Upper lobe of right lung (tissue), 1 donor: ENCODE measurements around the gene ACTL8. TPM values are rescaled to one million over a fixed set of nuclear protein-coding genes. Genes with fewer than 3 reads are reported as not detected.

Experiments
- ATAC-seq: fragments of 200-7000 bp; cut with Tn5 transposase; one replicate; pipeline ENCODE4 v1.9.1; 2020; ENCODE audit warnings: mild to moderate bottlenecking, moderate library complexity
- DNase-seq: peaks from one replicate; pipeline ENCODE4 v3.0.0-alpha.2; 2020
- H3K27ac ChIP-seq: fragments of 200-600 bp; one replicate; pipeline ENCODE4 v1.8.0; 2022
- H3K27me3 ChIP-seq: fragments of 200-600 bp; one replicate; pipeline ENCODE4 v1.8.0; 2022; ENCODE audit warnings: mild to moderate bottlenecking
- H3K36me3 ChIP-seq: fragments of 200-600 bp; one replicate; pipeline ENCODE4 v1.8.0; 2022
- H3K4me1 ChIP-seq: fragments of 200-600 bp; one replicate; pipeline ENCODE4 v1.8.0; 2022
- H3K4me3 ChIP-seq: fragments of 200-600 bp; one replicate; pipeline ENCODE4 v1.8.0; 2022; ENCODE audit warnings: mild to moderate bottlenecking
- H3K9me3 ChIP-seq: fragments of 200-600 bp; one replicate; pipeline ENCODE4 v1.8.0; 2022
- CTCF ChIP-seq: fragments of 200-600 bp; IDR thresholded peaks from one replicate; pipeline ENCODE4 v1.8.0; 2022; ENCODE audit warnings: antibody characterized with exemption
- intact Hi-C: fragments of 100-400 bp; cut with DNase I; formaldehyde crosslinking; loops from one replicate; pipeline ENCODE4 v1.11.0; 2022
- total RNA-seq: library from RNA; stranded (reverse); fragmentation: NEBNext Ultra II Directional; extraction: Animal tissue kit (Norgen Biotek cat#: 25700); gene quantifications from one replicate; pipeline ENCODE4 v1.2.1, GENCODE V29; 2021
- donor health status: DM: no; HTN: yes; CAD: no; lungs with severe emphysema.

Gene ACTL8
- total RNA-seq, 1 donor from 2014 or later: not detected

- TF ChIP-seq CTCF: no peak
- H3K27ac ChIP-seq: no peak overlapping the region
- no peaks in the 10 kb centered on the region for H3K36me3 ChIP-seq
- peaks cover 6% of the 10 kb centered on the region for H3K27me3 ChIP-seq
- H3K9me3 ChIP-seq: no peaks in the 10 kb centered on the region
- intact Hi-C loops: no loop called here
- H3K4me1 ChIP-seq: no peaks in the 10 kb centered on the region
- ATAC-seq (no peak), DNase-seq (no peak)
- H3K4me3 ChIP-seq: no peak overlapping the region
Measured at GRCh38 chr1:17729248-17729647, 25.9 kb upstream of the ACTL8 start.

DNA sequence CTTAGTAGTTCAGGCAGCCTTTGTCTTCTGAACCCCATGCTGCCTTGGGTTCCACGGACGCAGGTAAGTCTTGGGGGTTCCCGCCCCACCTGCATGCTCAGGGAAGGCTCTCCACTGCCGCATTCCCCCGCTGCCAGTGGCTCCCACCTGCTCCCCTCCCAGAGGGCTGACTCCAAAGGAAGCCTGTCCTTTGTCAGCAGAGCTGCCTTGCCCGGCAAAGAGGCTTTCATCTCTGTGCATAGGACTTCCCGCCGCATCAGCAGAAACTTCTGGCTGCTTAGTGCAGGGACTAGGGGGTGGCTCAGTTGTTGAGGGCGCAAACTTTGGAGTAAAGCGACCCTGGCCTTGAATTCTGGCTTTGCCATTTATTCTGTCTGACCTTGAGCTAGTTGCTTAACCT, 25.2 kb upstream of the ACTL8 start:
- Histone ChIP-seq H3K4me3 (no peak overlapping the region), H3K27me3 (peaks cover 6% of the 10 kb centered on the region), H3K9me3 (no peaks in the 10 kb centered on the region), H3K27ac (no peak overlapping the region), H3K36me3 (no peaks in the 10 kb centered on the region), H3K4me1 (no peaks in the 10 kb centered on the region)
- ATAC-seq: no peak
- no peak for DNase-seq
- intact Hi-C loops: no loop called here
- TF ChIP-seq CTCF: no peak

DNA sequence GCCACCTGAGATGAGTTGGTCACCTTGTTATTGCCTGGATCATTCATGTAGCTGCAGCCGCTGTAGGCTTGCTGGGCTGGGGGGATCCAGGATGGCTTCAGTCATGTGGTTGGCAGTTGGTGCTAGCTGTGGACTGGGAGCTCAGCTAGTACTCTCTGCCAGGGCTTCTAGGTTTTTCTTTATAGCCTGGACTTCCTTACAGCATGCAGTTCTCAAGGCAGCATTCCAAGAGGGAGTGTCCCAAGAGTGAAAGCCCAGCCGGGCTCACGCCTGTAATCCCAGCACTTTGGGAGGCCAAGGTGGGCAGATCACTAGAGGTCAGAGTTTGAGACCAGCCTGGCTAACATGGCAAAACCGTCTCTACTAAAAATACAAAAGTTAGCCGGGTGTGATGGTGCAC, 23.7 kb upstream of the ACTL8 start:
- ATAC-seq (no peak), DNase-seq (no peak)
- intact Hi-C loops: no loop called here
- Histone ChIP-seq H3K27ac (no peak overlapping the region), H3K4me1 (no peaks in the 10 kb centered on the region), H3K36me3 (no peaks in the 10 kb centered on the region), H3K4me3 (no peak overlapping the region), H3K9me3 (no peaks in the 10 kb centered on the region), H3K27me3 (peaks cover 18% of the 10 kb centered on the region)
- no peak for TF ChIP-seq CTCF

DNA sequence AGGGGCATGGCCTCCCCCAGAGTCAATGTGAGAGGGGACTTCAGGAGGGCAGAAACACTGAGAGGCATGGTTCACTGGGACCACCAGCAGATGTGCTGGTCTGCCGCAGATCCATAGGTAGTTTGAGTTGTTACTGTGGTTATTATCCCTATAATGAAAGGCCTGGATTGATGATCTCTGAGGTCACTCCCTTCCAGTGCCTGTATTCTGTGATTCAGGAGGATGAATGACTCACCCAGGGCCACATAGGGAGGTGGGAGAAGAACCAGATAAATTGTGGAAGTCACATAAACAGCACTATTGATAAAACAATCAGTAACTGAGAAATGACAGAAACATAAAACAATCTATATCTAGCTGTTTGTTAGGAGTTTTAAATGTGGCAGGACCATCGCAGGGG, 22.7 kb upstream of the ACTL8 start:
- no peak for DNase-seq
- intact Hi-C loops: no loop called here
- no peak for ATAC-seq
- Histone ChIP-seq H3K27ac (no peak overlapping the region), H3K27me3 (peaks cover 26% of the 10 kb centered on the region), H3K9me3 (no peaks in the 10 kb centered on the region), H3K4me1 (no peaks in the 10 kb centered on the region), H3K36me3 (no peaks in the 10 kb centered on the region), H3K4me3 (no peak overlapping the region)
- TF ChIP-seq CTCF: no peak

DNA sequence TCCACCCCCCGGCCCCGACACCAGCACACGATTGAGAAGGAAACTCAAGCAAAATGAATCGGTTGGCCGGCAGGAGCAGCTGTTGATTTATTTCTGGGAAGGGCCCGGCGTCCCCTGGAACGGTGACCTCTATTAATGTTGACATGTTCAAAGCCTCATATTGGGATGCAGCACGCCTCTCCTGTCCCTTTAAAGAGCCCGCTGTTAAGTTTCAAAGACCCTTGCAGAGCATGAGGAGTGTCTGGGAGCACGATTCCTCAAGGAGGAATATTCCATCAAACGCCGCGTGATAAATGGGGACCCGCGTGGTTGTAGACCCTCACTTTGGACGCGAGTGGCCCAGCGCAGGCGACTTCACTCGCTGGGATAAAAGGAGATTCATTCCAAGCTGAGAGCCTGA, 21.5 kb upstream of the ACTL8 start:
- peaks cover 26% of the 10 kb centered on the region for H3K27me3 ChIP-seq
- intact Hi-C loops: no loop called here
- ATAC-seq: no peak

More for the DNA sequence above, 21.5 kb upstream of the ACTL8 start:
- Histone ChIP-seq H3K4me3 (no peak overlapping the region), H3K9me3 (no peaks in the 10 kb centered on the region), H3K36me3 (no peaks in the 10 kb centered on the region), H3K27ac (no peak overlapping the region), H3K4me1 (no peaks in the 10 kb centered on the region)
- no peak for DNase-seq
- no peak for TF ChIP-seq CTCF
